Esophagus squamous epithelium (tissue), 4 donors: ENCODE results near the gene EHD3.

Experiments used
- CTCF ChIP-seq, 6 experiments: fragments of 450-650 bp in 4 of 6; fragments of 200-600 bp in 2 of 6; sonication (generic) in 2 of 6; IDR thresholded peaks; one replicate each; pipeline ENCODE4 v1.5.1; 2016 to 2019; ENCODE audit warnings: antibody characterized with exemption in 6 of 6, mild to moderate bottlenecking in 4 of 6, moderate library complexity in 4 of 6
- POLR2A ChIP-seq, 4 donors: fragments of 450-650 bp; IDR thresholded peaks; one replicate each; pipeline ENCODE4 v1.6.1; 2017; ENCODE audit warnings: antibody characterized with exemption in 4 of 4, mild to moderate bottlenecking in 4 of 4, moderate library complexity in 3 of 4

GRCh38 chr2:31202833-31203232 is 31.1 kb upstream of the EHD3 start:
- TF ChIP-seq CTCF (IDR thresholded peaks at IDR 0.05), result no peak
- no peak for TF ChIP-seq POLR2A (IDR thresholded peaks at IDR 0.05)
